Uterus (tissue), 4 donors: Measurements from ENCODE around the gene FIP1L1. TPM values are rescaled to one million over a fixed set of nuclear protein-coding genes. Genes with fewer than 3 reads are reported as not detected.
"Not testable (repeated sequence)": the region's sequence is repeated elsewhere in the genome, so short reads cannot be mapped to it uniquely, and the experiment has no call there.

Experiments
- DNase-seq, 2 donors: peaks; one replicate each; pipeline ENCODE4 v3.0.0-alpha.2; 2019 to 2020
- H3K27ac ChIP-seq, 2 donors: fragments of 200-600 bp; sonication (generic); 1 replicate in 1 of 2; 2 replicates in 1 of 2; pipeline ENCODE4 v1.5.1; 2016 to 2018
- H3K27me3 ChIP-seq, 2 donors: fragments of 200-600 bp; sonication (generic); one replicate each; pipeline ENCODE4 v1.5.1; 2018 to 2019; ENCODE audit warnings: control low read depth in 1 of 2
- H3K36me3 ChIP-seq, 2 donors: fragments of 200-600 bp; sonication (generic); one replicate each; pipeline ENCODE4 v1.5.1; 2019; ENCODE audit warnings: control low read depth in 1 of 2
- H3K4me1 ChIP-seq, 2 donors: fragments of 200-600 bp; sonication (generic); one replicate each; pipeline ENCODE4 v1.5.1; 2018 to 2019; ENCODE audit warnings: control low read depth in 1 of 2
- H3K4me3 ChIP-seq, 2 donors: fragments of 200-600 bp; sonication (generic); 1 replicate in 1 of 2; 2 replicates in 1 of 2; pipeline ENCODE4 v1.5.1; 2018 to 2019; ENCODE audit warnings: mild to moderate bottlenecking in 1 of 2
- H3K9me3 ChIP-seq, 2 donors: fragments of 200-600 bp; sonication (generic); one replicate each; pipeline ENCODE4 v1.5.1; 2019; ENCODE audit warnings: control low read depth in 1 of 2
- CTCF ChIP-seq, 4 experiments: fragments of 200-600 bp in 2 of 4; fragments of 450-650 bp in 2 of 4; sonication (generic) in 2 of 4; IDR thresholded peaks; one replicate each; pipeline ENCODE4 v1.5.1; 2016 to 2019; ENCODE audit warnings: antibody characterized with exemption in 4 of 4, mild to moderate bottlenecking in 2 of 4, moderate library complexity in 1 of 4
- POLR2A ChIP-seq, 2 donors: fragments of 450-650 bp; IDR thresholded peaks; one replicate each; pipeline ENCODE4 v1.6.1; 2016; ENCODE audit warnings: antibody characterized with exemption in 2 of 2, mild to moderate bottlenecking in 1 of 2, moderate library complexity in 1 of 2
- intact Hi-C: fragments of 100-400 bp; cut with DNase I; formaldehyde crosslinking; loops from one replicate; pipeline ENCODE4 v1.15.1; 2023; ENCODE audit warnings: low total_unique reads
- total RNA-seq, 4 donors: library from RNA; depleted of rRNA in 3 of 4; stranded (reverse); fragments of >200 nt in 3 of 4; gene quantifications; one replicate each; pipeline versions ENCODE4 v1.1.0 to v1.2.4, GENCODE V29; 2014 to 2023
- donor health status: DM: yes; HTN: yes; CAD: no.

Gene FIP1L1
- total RNA-seq, 4 donors from 2014 or later, result 55.1 to 106 (median 69.2) TPM

- Histone ChIP-seq H3K9me3 (no peaks in the 10 kb centered on the region), H3K36me3 (no peaks in the 10 kb centered on the region), H3K27me3 (no peaks in the 10 kb centered on the region), H3K4me1 (no peaks in the 10 kb centered on the region), H3K4me3 (no peak overlapping the region), H3K27ac (no peak overlapping the region)
- TF ChIP-seq POLR2A (IDR thresholded peaks at IDR 0.05) (no peak), CTCF (IDR thresholded peaks at IDR 0.05) (no peak)
- intact Hi-C loops, result no loop called here
- no peak for DNase-seq
These were observed 82.1 kb downstream of the FIP1L1 start for GRCh38 chr4:53459548-53459947.

- Histone ChIP-seq H3K4me1 (no peaks in the 10 kb centered on the region), H3K27ac (no peak overlapping the region), H3K36me3 (no peaks in the 10 kb centered on the region), H3K27me3 (no peaks in the 10 kb centered on the region), H3K4me3 (no peak overlapping the region), H3K9me3 (no peaks in the 10 kb centered on the region)
- intact Hi-C loops, result no loop called here
- DNase-seq, result no peak
- TF ChIP-seq CTCF (IDR thresholded peaks at IDR 0.05), result no peak
- TF ChIP-seq POLR2A (IDR thresholded peaks at IDR 0.05), result no peak
These were observed 83.8 kb downstream of the FIP1L1 start for GRCh38 chr4:53461244-53461643.

GRCh38 chr4:53463340-53463739, 85.9 kb downstream of the FIP1L1 start:
- no peak for DNase-seq
- no peaks in the 10 kb centered on the region for H3K36me3 ChIP-seq
- intact Hi-C loops, result no loop called here

GRCh38 chr4:53465281-53465680, 87.8 kb downstream of the FIP1L1 start:
- TF ChIP-seq CTCF (IDR thresholded peaks at IDR 0.05), result no peak
- no peak for TF ChIP-seq POLR2A (IDR thresholded peaks at IDR 0.05)
- H3K9me3 ChIP-seq, result no peaks in the 10 kb centered on the region
- DNase-seq, result no peak
- no peaks in the 10 kb centered on the region for H3K36me3 ChIP-seq
- H3K4me3 ChIP-seq, result no peak overlapping the region
- no peaks in the 10 kb centered on the region for H3K4me1 ChIP-seq
- no peaks in the 10 kb centered on the region for H3K27me3 ChIP-seq
- H3K27ac ChIP-seq, result no peak overlapping the region
- intact Hi-C loops, result no loop called here

More at GRCh38 chr4:53463340-53463739, 85.9 kb downstream of the FIP1L1 start:
- Histone ChIP-seq H3K4me1 (no peaks in the 10 kb centered on the region), H3K9me3 (no peaks in the 10 kb centered on the region), H3K27ac (no peak overlapping the region), H3K27me3 (no peaks in the 10 kb centered on the region), H3K4me3 (no peak overlapping the region)
- TF ChIP-seq POLR2A (IDR thresholded peaks at IDR 0.05) (no peak), CTCF (IDR thresholded peaks at IDR 0.05) (no peak)

- no peak for DNase-seq
- Histone ChIP-seq H3K36me3 (no peaks in the 10 kb centered on the region), H3K27ac (no peak overlapping the region), H3K27me3 (no peaks in the 10 kb centered on the region), H3K4me3 (no peak overlapping the region), H3K4me1 (no peaks in the 10 kb centered on the region), H3K9me3 (no peaks in the 10 kb centered on the region)
- TF ChIP-seq POLR2A (IDR thresholded peaks at IDR 0.05), result no peak
- TF ChIP-seq CTCF (IDR thresholded peaks at IDR 0.05), result no peak
- intact Hi-C loops, result no loop called here
These were observed 88.5 kb downstream of the FIP1L1 start for GRCh38 chr4:53465891-53466290.

GRCh38 chr4:53466576-53466975, 89.1 kb downstream of the FIP1L1 start:
- H3K9me3 ChIP-seq, DNase-seq, H3K4me1 ChIP-seq, H3K27me3 ChIP-seq, H3K27ac ChIP-seq, H3K36me3 ChIP-seq, H3K4me3 ChIP-seq, intact Hi-C loops: not testable (repeated sequence)
